HepG2 (cell line): Measurements from ENCODE around the gene FAM131A. TPM values are rescaled to one million over a fixed set of nuclear protein-coding genes. Genes with fewer than 3 reads are reported as not detected.

ENCODE experiments used
- BRCA1 ChIP-seq: sonication (generic); formaldehyde crosslinking; IDR thresholded peaks from 2 replicates; pipeline ENCODE4 v1.4.0; 2020; ENCODE audit warnings: missing genetic modification reagents
- CENPT ChIP-seq: sonication (generic); formaldehyde crosslinking; IDR thresholded peaks from 2 replicates; pipeline ENCODE4 v1.8.0; 2022; ENCODE audit warnings: low read depth, mild to moderate bottlenecking, moderate library complexity, missing genetic modification reagents
- CSRNP1 ChIP-seq: sonication (generic); formaldehyde crosslinking; IDR thresholded peaks from 2 replicates; pipeline ENCODE4 v1.8.1; 2023; ENCODE audit warnings: mild to moderate bottlenecking, missing genetic modification reagents
- ETS1 ChIP-seq: sonication (generic); formaldehyde crosslinking; IDR thresholded peaks from 2 replicates; pipeline ENCODE4 v1.4.0; 2020; ENCODE audit warnings: missing genetic modification reagents
- FOXK2 ChIP-seq: fragments of 450-650 bp; IDR thresholded peaks from 2 replicates; pipeline ENCODE4 v1.6.1; 2016
- GATAD1 ChIP-seq: IDR thresholded peaks from 2 replicates; pipeline ENCODE4 v1.6.1; 2016; ENCODE audit warnings: missing genetic modification reagents, missing compliant biosample characterization
- GLMP ChIP-seq: sonication (generic); formaldehyde crosslinking; IDR thresholded peaks from 2 replicates; pipeline ENCODE4 v1.9.0; 2021; ENCODE audit warnings: missing genetic modification reagents, mild to moderate bottlenecking, borderline replicate concordance
- JUNB ChIP-seq: sonication (generic); formaldehyde crosslinking; IDR thresholded peaks from 2 replicates; pipeline ENCODE4 v1.8.0; 2022; ENCODE audit warnings: missing genetic modification reagents, mild to moderate bottlenecking, borderline replicate concordance
- KMT2A ChIP-seq: sonication (generic); formaldehyde crosslinking; IDR thresholded peaks from 2 replicates; pipeline ENCODE4 v1.4.0; 2020; ENCODE audit warnings: missing genetic modification reagents
- NCOA5 ChIP-seq: sonication (generic); formaldehyde crosslinking; IDR thresholded peaks from 2 replicates; pipeline ENCODE4 v1.4.0; 2020; ENCODE audit warnings: missing genetic modification reagents
- RXRA ChIP-seq: sonication (generic); formaldehyde crosslinking; IDR thresholded peaks from 2 replicates; pipeline ENCODE4 v1.5.1; 2020; ENCODE audit warnings: missing genetic modification reagents
- TMF1 ChIP-seq: sonication (generic); formaldehyde crosslinking; IDR thresholded peaks from 2 replicates; pipeline ENCODE4 v1.8.1; 2022; ENCODE audit warnings: low read depth, missing genetic modification reagents
- TRIM24 ChIP-seq: sonication (generic); formaldehyde crosslinking; IDR thresholded peaks from 2 replicates; pipeline ENCODE4 v1.8.0; 2022; ENCODE audit warnings: mild to moderate bottlenecking, missing genetic modification reagents
- U2AF1 ChIP-seq: fragments of 200-400 bp; formaldehyde crosslinking; optimal IDR thresholded peaks from 2 replicates; pipeline ENCODE3; 2017; ENCODE audit warnings: mild to moderate bottlenecking, low read depth, low read length
- WIZ ChIP-seq: sonication (generic); formaldehyde crosslinking; IDR thresholded peaks from 2 replicates; pipeline ENCODE4 v1.5.1; 2020; ENCODE audit warnings: mild to moderate bottlenecking, missing genetic modification reagents
- ZBTB10 ChIP-seq: sonication (generic); formaldehyde crosslinking; IDR thresholded peaks from 2 replicates; pipeline ENCODE4 v1.4.0; 2020; ENCODE audit warnings: missing genetic modification reagents, borderline replicate concordance
- ZIK1 ChIP-seq: sonication (generic); formaldehyde crosslinking; IDR thresholded peaks from 2 replicates; pipeline ENCODE4 v1.5.0; 2020; ENCODE audit warnings: mild to moderate bottlenecking, low read depth, missing genetic modification reagents, borderline replicate concordance
- ZNF543 ChIP-seq: sonication (generic); formaldehyde crosslinking; IDR thresholded peaks from 2 replicates; pipeline ENCODE4 v1.4.0; 2020; ENCODE audit warnings: mild to moderate bottlenecking, missing genetic modification reagents
- ZNF616 ChIP-seq: sonication (generic); formaldehyde crosslinking; IDR thresholded peaks from 2 replicates; pipeline ENCODE4 v1.5.0; 2020; ENCODE audit warnings: low read depth, mild to moderate bottlenecking, missing genetic modification reagents
- ZNF770 ChIP-seq: sonication (generic); formaldehyde crosslinking; IDR thresholded peaks from 2 replicates; pipeline ENCODE4 v1.5.0; 2020; ENCODE audit warnings: mild to moderate bottlenecking, missing genetic modification reagents
- polyA plus RNA-seq, 8 experiments: library from polyadenylated mRNA; depleted of rRNA in 3 of 8; stranded (reverse) in 7 of 8; unstranded in 1 of 8; fragments of >200 nt; fragmentation: Illumina TruSeq in 4 of 8; extraction: Trizol in 4 of 8; gene quantifications; 2 replicates each; pipeline versions ENCODE4 v1.2.1 to v1.2.3, GENCODE V29; 2011 to 2016; ENCODE audit warnings: low read depth in 4 of 8, missing spikeins in 1 of 8, mixed read lengths in 1 of 8; ENCODE audit not compliant: insufficient read depth in 1 of 8
- total RNA-seq, 5 experiments: library from RNA; depleted of rRNA; stranded (reverse); fragments of >200 nt; fragmentation: Illumina TruSeq; extraction: Trizol; gene quantifications; 2 replicates each; pipeline ENCODE4 v1.2.3, GENCODE V29; 2016; ENCODE audit warnings: low read depth in 1 of 5

FAM131A gene
- total and polyA plus RNA-seq, 2 of the 13 experiments (the other 11 are each of a cell fraction or from before 2014, with no cell fraction given): 9.2 to 9.3 TPM

- TF ChIP-seq GLMP (CRISPR knock-in tag): no peak
- TF ChIP-seq ZNF616: peak; percentile 85; the same call in 1 of the 2 replicates
- peak; percentile 68 for TF ChIP-seq ZNF770 (CRISPR knock-in tag)
- TF ChIP-seq ZBTB10: peak; percentile 28; the same call in 1 of the 2 replicates
- TF ChIP-seq KMT2A: peak; percentile 84
- TF ChIP-seq WIZ: no peak
- TF ChIP-seq NCOA5: no peak
- TF ChIP-seq CENPT (CRISPR knock-in tag): peak; percentile 84; the same call in 1 of the 2 replicates
- peak; percentile 92 for TF ChIP-seq RXRA (CRISPR knock-in tag)
- peak; percentile 9; the same call in 1 of the 2 replicates for TF ChIP-seq FOXK2
- TF ChIP-seq GATAD1: peak; percentile 88
- no peak for TF ChIP-seq ETS1 (CRISPR knock-in tag)
- TF ChIP-seq CSRNP1 (CRISPR knock-in tag): no peak
- no peak for TF ChIP-seq JUNB (CRISPR knock-in tag)
- TF ChIP-seq TMF1 (CRISPR knock-in tag): no peak; the same call in 1 of the 2 replicates
- TF ChIP-seq TRIM24 (CRISPR knock-in tag): no peak
- 0 out of 2 replicates have a peak, but pooled peaks have one; percentile 84 for TF ChIP-seq ZNF543
- TF ChIP-seq BRCA1: peak; percentile 61
- TF ChIP-seq ZIK1 (CRISPR knock-in tag): peak; percentile 69
- peak; percentile 59 for TF ChIP-seq U2AF1
Observed at GRCh38 chr3:184362668-184363546, 25.5 kb downstream of the FAM131A start (continued).
